ENCODE measurements around the gene GRID2. TPM values are rescaled to one million over a fixed set of nuclear protein-coding genes. Genes with fewer than 3 reads are reported as not detected.

GRID2 gene
- total and polyA plus RNA-seq, 4 donors = under 0.01 to 0.02 TPM; not detected in 2

- TF ChIP-seq RXRA (IDR thresholded peaks at IDR 0.05) (no peak), JUND (IDR thresholded peaks at IDR 0.05) (no peak)
Measured at GRCh38 chr4:93698686-93699085, 1394.9 kb downstream of the GRID2 start (continued).

- Histone ChIP-seq H3K4me1 (ENCODE audit: control insufficient read depth in 4 of 4, insufficient read depth in 4 of 4, low read length in 3 of 4) (no peaks in the 10 kb centered on the region), H3K9me3 (ENCODE audit: control insufficient read depth in 4 of 4, low read length in 3 of 4) (no peaks in the 10 kb centered on the region), H3K27me3 (ENCODE audit: control insufficient read depth in 4 of 4, insufficient read depth in 4 of 4, low read length in 3 of 4) (peaks cover 0 to 3% (median 0%) of the 10 kb centered on the region in 4 donors), H3K9ac (ENCODE audit: low read depth in 1 of 2, low read length in 2 of 2) (no peak overlapping the region), H3K4me3 (ENCODE audit: low read depth in 1 of 3, low read length in 3 of 3) (no peak overlapping the region), H3K36me3 (ENCODE audit: control insufficient read depth in 4 of 4, insufficient read depth in 3 of 4, low read depth in 1 of 4, low read length in 3 of 4) (no peaks in the 10 kb centered on the region), H3K27ac (ENCODE audit: low read depth in 1 of 2, low read length in 2 of 2) (no peak overlapping the region)
- TF ChIP-seq SP1 (IDR thresholded peaks at IDR 0.05) (no peak), RXRA (IDR thresholded peaks at IDR 0.05) (no peak), FOXA1 (IDR thresholded peaks at IDR 0.05) (no peak), TAF1 (conservative IDR thresholded peaks at IDR 0.05) (no peak), YY1 (IDR thresholded peaks at IDR 0.05) (no peak), EGR1 (IDR thresholded peaks at IDR 0.05; ENCODE audit: low read depth in 2 of 2) (no peak), ATF3 (IDR thresholded peaks at IDR 0.05) (no peak), CTCF (IDR thresholded peaks at IDR 0.05; ENCODE audit: low read depth, low read length, missing input control) (no peak), GABPA (IDR thresholded peaks at IDR 0.05 in 1 of 2, conservative IDR thresholded peaks at IDR 0.05 in 1 of 2) (no peak)
- DNase-seq (ENCODE audit: low spot score) = no peak
- WGBS = 17% methylated on average over 1 of the region's 1 CpG
Measured at GRCh38 chr4:93700571-93700970, 1396.8 kb downstream of the GRID2 start.

- H3K9ac ChIP-seq (ENCODE audit: low read depth in 1 of 2, low read length in 2 of 2) = no peak overlapping the region
- H3K27ac ChIP-seq (ENCODE audit: low read depth in 1 of 2, low read length in 2 of 2) = no peak overlapping the region
- no peak for DNase-seq (ENCODE audit: low spot score)
- TF ChIP-seq GABPA (IDR thresholded peaks at IDR 0.05 in 1 of 2, conservative IDR thresholded peaks at IDR 0.05 in 1 of 2) = no peak
- no peak for TF ChIP-seq JUND (IDR thresholded peaks at IDR 0.05)
- no peak for TF ChIP-seq MAX (IDR thresholded peaks at IDR 0.05)
- no peak for TF ChIP-seq TAF1 (conservative IDR thresholded peaks at IDR 0.05)
- TF ChIP-seq RAD21 (IDR thresholded peaks at IDR 0.05) = peak; percentile 38 to 44
- TF ChIP-seq EGR1 (IDR thresholded peaks at IDR 0.05; ENCODE audit: low read depth in 2 of 2) = no peak
- no peaks in the 10 kb centered on the region for H3K27me3 ChIP-seq (ENCODE audit: control insufficient read depth in 4 of 4, insufficient read depth in 4 of 4, low read length in 3 of 4)
- H3K36me3 ChIP-seq (ENCODE audit: control insufficient read depth in 4 of 4, insufficient read depth in 3 of 4, low read depth in 1 of 4, low read length in 3 of 4) = no peaks in the 10 kb centered on the region
- 66% methylated on average over 6 of the region's 6 CpGs for WGBS
- no peaks in the 10 kb centered on the region for H3K9me3 ChIP-seq (ENCODE audit: control insufficient read depth in 4 of 4, low read length in 3 of 4)
- H3K4me3 ChIP-seq (ENCODE audit: low read depth in 1 of 3, low read length in 3 of 3) = no peak overlapping the region
- no peaks in the 10 kb centered on the region for H3K4me1 ChIP-seq (ENCODE audit: control insufficient read depth in 4 of 4, insufficient read depth in 4 of 4, low read length in 3 of 4)
Measured at GRCh38 chr4:93710101-93710846, 1406.5 kb downstream of the GRID2 start.

- Histone ChIP-seq H3K4me1 (ENCODE audit: control insufficient read depth in 4 of 4, insufficient read depth in 4 of 4, low read length in 3 of 4) (no peaks in the 10 kb centered on the region), H3K27me3 (ENCODE audit: control insufficient read depth in 4 of 4, insufficient read depth in 4 of 4, low read length in 3 of 4) (no peaks in the 10 kb centered on the region), H3K36me3 (ENCODE audit: control insufficient read depth in 4 of 4, insufficient read depth in 3 of 4, low read depth in 1 of 4, low read length in 3 of 4) (no peaks in the 10 kb centered on the region), H3K27ac (ENCODE audit: low read depth in 1 of 2, low read length in 2 of 2) (no peak overlapping the region), H3K4me3 (ENCODE audit: low read depth in 1 of 3, low read length in 3 of 3) (no peak overlapping the region), H3K9ac (ENCODE audit: low read depth in 1 of 2, low read length in 2 of 2) (no peak overlapping the region), H3K9me3 (ENCODE audit: control insufficient read depth in 4 of 4, low read length in 3 of 4) (no peaks in the 10 kb centered on the region)
- WGBS = 55% methylated on average over 2 of the region's 2 CpGs
- TF ChIP-seq MAX (IDR thresholded peaks at IDR 0.05) (no peak), YY1 (IDR thresholded peaks at IDR 0.05) (no peak)
- DNase-seq (ENCODE audit: low spot score) = no peak
Measured at GRCh38 chr4:93710847-93711430, 1407.2 kb downstream of the GRID2 start.

Measured in liver (tissue), 9 donors.